K562 (cell line): Measurements from ENCODE around the gene CD320. TPM values are rescaled to one million over a fixed set of nuclear protein-coding genes. Genes with fewer than 3 reads are reported as not detected.
A peak's percentile ranks its signal among the peaks of the same experiment; 100 is the strongest.

Experiments used
- ATAC-seq: fragments of 200-7000 bp; cut with Tn5 transposase; 3 replicates; pipeline ENCODE4 v1.9.1; 2020; ENCODE audit warnings: moderate library complexity
- BruUV-seq: library from RNA; stranded (reverse); fragments of 400-500 nt; replicated peaks from 2 replicates; lab custom pipeline; 2021; lab: Mats Ljungman, UMichigan
- CTCF ChIA-PET: fragments of 300-600 bp; formaldehyde crosslinking; extraction: SDS; loops from one replicate; lab custom pipeline; 2021; ENCODE audit warnings: low intra/inter-chr PET ratio; lab: Yijun Ruan, JAX
- POLR2A ChIA-PET: fragments of 300-600, 350-650 bp; sonication (Branson Sonifier 250); formaldehyde crosslinking; extraction: SDS; loops from one replicate; lab custom pipeline; 2021; ENCODE audit warnings: antibody characterized with exemption, inconsistent platforms; lab: Yijun Ruan, JAX
- DNase-seq, 4 experiments: peaks; one replicate each; pipeline versions ENCODE4 v3.0.0 to v3.0.0-alpha.2; 2011 to 2018; ENCODE audit warnings: low spot score in 3 of 4, mixed read lengths in 3 of 4; ENCODE audit errors: extremely low read depth in 1 of 4
- FAIRE-seq: peaks from 2 replicates; lab custom pipeline; 2011; peaks lifted over from hg19 to GRCh38; lab: Jason Lieb, UNC
- H2AFZ ChIP-seq: 2 replicates; pipeline ENCODE4 v1.6.0; 2011; ENCODE audit warnings: low read depth, low read length, control low read depth, inconsistent platforms
- H3K27ac ChIP-seq: fragments of 200-600 bp; 3 replicates; pipeline ENCODE4 v1.8.0; 2011; ENCODE audit warnings: low read depth, mild to moderate bottlenecking, control low read depth, inconsistent platforms, low read length, moderate library complexity, mixed read lengths; ENCODE audit errors: extremely low read depth
- H3K27me3 ChIP-seq, 2 experiments: fragments of 300-600 bp in 1 of 2; 2 replicates in 1 of 2; 3 replicates in 1 of 2; pipeline versions ENCODE4 v1.6.0 to v1.8.0; 2011; ENCODE audit warnings: inconsistent platforms in 2 of 2, low read length in 2 of 2, mild to moderate bottlenecking in 1 of 2, mixed read lengths in 1 of 2, moderate library complexity in 1 of 2; ENCODE audit not compliant: control insufficient read depth in 2 of 2, insufficient read depth in 2 of 2
- H3K36me3 ChIP-seq: fragments of 300-600 bp; 3 replicates; pipeline ENCODE4 v1.8.0; 2011; ENCODE audit warnings: mild to moderate bottlenecking, low read length, inconsistent platforms; ENCODE audit not compliant: control insufficient read depth, insufficient read depth
- H3K4me1 ChIP-seq, 2 experiments: fragments of 200-600 bp in 1 of 2; replicated peaks in 1 of 2; 2 replicates in 1 of 2; 3 replicates in 1 of 2; pipeline versions ENCODE4 v1.5.1 to v1.8.0; 2011; ENCODE audit warnings: inconsistent platforms in 2 of 2, low read length in 2 of 2, mild to moderate bottlenecking in 1 of 2, mixed read lengths in 1 of 2, moderate library complexity in 1 of 2; ENCODE audit not compliant: control insufficient read depth in 2 of 2, insufficient read depth in 2 of 2
- H3K4me2 ChIP-seq: 2 replicates; pipeline ENCODE4 v1.6.1; 2011; ENCODE audit warnings: low read length, control low read depth, inconsistent platforms, mixed read lengths; ENCODE audit not compliant: insufficient read depth
- H3K4me3 ChIP-seq: fragments of 200-600 bp; sonication (generic), shearing (Covaris generic); 2 replicates; pipeline ENCODE4 v1.5.1; 2016; ENCODE audit warnings: control low read depth, inconsistent platforms
- H3K79me2 ChIP-seq: fragments of 200-600 bp; 3 replicates; pipeline ENCODE4 v1.8.0; 2011; ENCODE audit warnings: low read length, inconsistent platforms; ENCODE audit not compliant: control insufficient read depth, insufficient read depth
- H3K9ac ChIP-seq, 2 experiments: 2 replicates each; pipeline versions ENCODE4 v1.6.0 to v1.6.1; 2011; ENCODE audit warnings: low read depth in 2 of 2, low read length in 2 of 2, control low read depth in 1 of 2, inconsistent platforms in 1 of 2, mild to moderate bottlenecking in 1 of 2, mixed read lengths in 1 of 2; ENCODE audit not compliant: insufficient read depth in 1 of 2
- H3K9me1 ChIP-seq: one replicate; pipeline ENCODE4 v1.6.0; 2011; ENCODE audit warnings: inconsistent platforms, mild to moderate bottlenecking, low read length, moderate library complexity; ENCODE audit not compliant: control insufficient read depth, insufficient read depth
- H3K9me3 ChIP-seq: replicated peaks from 2 replicates; pipeline ENCODE4 v1.5.1; 2011; ENCODE audit warnings: low read depth, low read length, inconsistent platforms; ENCODE audit not compliant: control insufficient read depth, insufficient read depth
- H4K20me1 ChIP-seq: replicated peaks from 2 replicates; pipeline ENCODE4 v1.6.1; 2011; ENCODE audit warnings: low read length, inconsistent platforms, mixed read lengths; ENCODE audit not compliant: control insufficient read depth, insufficient read depth
- CBFB ChIP-seq: sonication (generic); formaldehyde crosslinking; IDR thresholded peaks from 2 replicates; pipeline ENCODE4 v1.4.0; 2020; ENCODE audit warnings: mild to moderate bottlenecking, missing genetic modification reagents
- FOXK1 ChIP-seq: sonication (generic); formaldehyde crosslinking; IDR thresholded peaks from 2 replicates; pipeline ENCODE4 v1.8.0; 2022; ENCODE audit warnings: missing genetic modification reagents, mild to moderate bottlenecking, borderline replicate concordance
- POLR3A ChIP-seq: IDR thresholded peaks from 2 replicates; pipeline ENCODE4 v1.6.1; 2011; ENCODE audit warnings: borderline replicate concordance, mild to moderate bottlenecking, moderate library complexity; ENCODE audit not compliant: insufficient read length, insufficient read depth; ENCODE audit errors: extremely low read depth
- TEAD2 ChIP-seq: fragments of 450-650 bp; IDR thresholded peaks from 2 replicates; pipeline ENCODE4 v1.6.1; 2016; ENCODE audit warnings: missing genetic modification characterization, control low read depth, missing compliant biosample characterization
- ZKSCAN1 ChIP-seq: fragments of 150-350 bp; IDR thresholded peaks from 2 replicates; pipeline ENCODE4 v1.6.1; 2016; ENCODE audit warnings: low read depth, low read length
- WGBS: fragments of 100-300 bp; shearing (Covaris generic); methylation state at CpG from one replicate; pipeline ENCODE4 v1.1.6; 2016; ENCODE audit warnings: low coverage, mixed read lengths; ENCODE audit not compliant: insufficient coverage; ENCODE audit errors: missing lambda C conversion rate; 5-methylcytosine and 5-hydroxymethylcytosine counted together
- in situ Hi-C: fragments of 300-500 bp; cut with MboI; formaldehyde crosslinking; loops from 4 replicates; pipeline ENCODE4 v1.15.0; 2018; ENCODE audit warnings: inconsistent platforms, mixed read lengths
- intact Hi-C: fragments of 100-400 bp; cut with micrococcal nuclease; formaldehyde crosslinking; loops from 2 replicates; pipeline ENCODE4 v1.14.2; 2022
- polyA plus RNA-seq, 8 experiments: library from polyadenylated mRNA; depleted of rRNA in 4 of 8; stranded (reverse) in 5 of 8; unstranded in 3 of 8; fragments of >200 nt; fragmentation: Nextera tagmentation in 2 of 8; fragmentation: Illumina TruSeq in 1 of 8; extraction: Ambion mirVana in 2 of 8; extraction: Trizol in 1 of 8; gene quantifications; 2 replicates each; pipeline versions ENCODE4 v1.2.1 to v1.2.3, GENCODE V29; 2011 to 2014; ENCODE audit warnings: inconsistent platforms in 1 of 8, missing spikeins in 1 of 8
- total RNA-seq, 7 experiments: library from RNA; depleted of rRNA in 6 of 7; stranded (reverse); fragments of >200 nt in 6 of 7; fragmentation: Illumina TruSeq in 2 of 7; extraction: Trizol in 2 of 7; gene quantifications; 2 replicates each; pipeline versions ENCODE4 v1.2.1 to v1.2.3, GENCODE V29; 2011 to 2021; ENCODE audit warnings: low replicate concordance in 1 of 7
- TF ChIP-seq, protein P1 (sequence below), 2 experiments: fragments of 450-650 bp; formaldehyde crosslinking in 1 of 2; IDR thresholded peaks; 2 replicates each; pipeline versions ENCODE4 v1.4.0 to v1.6.1; 2014 to 2020; ENCODE audit warnings: mild to moderate bottlenecking in 2 of 2, borderline replicate concordance in 1 of 2, low read depth in 1 of 2
- TF ChIP-seq, protein P2 (sequence below): sonication (generic); formaldehyde crosslinking; IDR thresholded peaks from 2 replicates; pipeline ENCODE4 v1.8.1; 2023; ENCODE audit warnings: mild to moderate bottlenecking, missing genetic modification reagents

CD320 gene
- total and polyA plus RNA-seq, 9 of the 15 experiments (the other 6 are each of a cell fraction or from before 2014, with no cell fraction given), result 0.45 to 94.5 (median 34.4) TPM

DNA sequence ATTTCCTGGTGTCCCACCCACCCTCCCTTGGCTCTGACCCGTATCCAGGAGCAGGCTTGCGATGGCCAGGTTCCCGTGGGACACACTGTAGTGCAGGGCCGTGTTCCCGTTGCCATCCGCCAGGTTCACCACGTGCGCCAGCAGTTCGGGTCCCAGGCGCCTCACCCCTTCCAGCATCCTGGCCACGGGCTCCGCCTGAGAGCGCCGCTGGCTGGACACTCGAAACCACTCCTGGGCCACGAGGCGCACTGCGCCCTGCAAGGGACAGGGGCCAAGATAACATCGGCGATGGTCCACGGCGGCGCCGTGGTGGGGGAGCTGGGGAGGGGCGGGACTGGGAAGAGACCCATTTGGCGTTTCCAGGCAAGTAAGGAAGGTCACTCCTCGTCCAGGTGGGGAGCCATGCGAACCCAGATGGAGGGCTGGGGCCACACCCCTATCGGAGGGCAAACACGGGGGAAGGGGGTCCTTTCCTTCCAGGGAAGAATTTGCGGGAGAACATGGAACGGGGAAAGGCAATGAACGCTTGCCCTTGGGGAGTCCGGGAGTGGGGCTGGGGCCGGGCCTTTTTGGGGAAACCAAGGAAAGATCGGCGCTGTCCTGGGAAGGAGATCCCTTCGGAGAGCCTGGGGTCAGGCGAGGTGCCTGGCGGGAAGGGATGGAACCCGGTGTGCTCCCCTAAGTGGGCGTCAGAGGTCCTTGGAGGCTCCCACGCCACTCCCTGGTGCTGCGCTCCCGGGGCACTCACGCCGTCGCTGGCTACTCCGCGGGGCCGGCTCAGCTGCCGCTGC is 25.0 kb upstream of the CD320 start:
- no peak overlapping the region for H2AFZ ChIP-seq
- peaks cover 13 to 33% of the 10 kb centered on the region in 2 experiments; a peak in 4 of 5 replicates for H3K27me3 ChIP-seq
- H3K4me1 ChIP-seq, result peaks cover 0 to 34% of the 10 kb centered on the region in 2 experiments; a peak in 3 of 5 replicates
- BruUV-seq, result no TSS peak
- H3K9me1 ChIP-seq, result no peaks in the 10 kb centered on the region
- H3K79me2 ChIP-seq, result no peaks in the 10 kb centered on the region
- in situ Hi-C loops, result no loop called here
- no peaks in the 10 kb centered on the region for H3K9me3 ChIP-seq
- TF ChIP-seq FOXK1 (no peak), ZKSCAN1 (no peak), POLR3A (no peak), TEAD2 (tag) (no peak), CBFB (CRISPR knock-in tag) (no peak)
- TF ChIP-seq, protein P1, sequence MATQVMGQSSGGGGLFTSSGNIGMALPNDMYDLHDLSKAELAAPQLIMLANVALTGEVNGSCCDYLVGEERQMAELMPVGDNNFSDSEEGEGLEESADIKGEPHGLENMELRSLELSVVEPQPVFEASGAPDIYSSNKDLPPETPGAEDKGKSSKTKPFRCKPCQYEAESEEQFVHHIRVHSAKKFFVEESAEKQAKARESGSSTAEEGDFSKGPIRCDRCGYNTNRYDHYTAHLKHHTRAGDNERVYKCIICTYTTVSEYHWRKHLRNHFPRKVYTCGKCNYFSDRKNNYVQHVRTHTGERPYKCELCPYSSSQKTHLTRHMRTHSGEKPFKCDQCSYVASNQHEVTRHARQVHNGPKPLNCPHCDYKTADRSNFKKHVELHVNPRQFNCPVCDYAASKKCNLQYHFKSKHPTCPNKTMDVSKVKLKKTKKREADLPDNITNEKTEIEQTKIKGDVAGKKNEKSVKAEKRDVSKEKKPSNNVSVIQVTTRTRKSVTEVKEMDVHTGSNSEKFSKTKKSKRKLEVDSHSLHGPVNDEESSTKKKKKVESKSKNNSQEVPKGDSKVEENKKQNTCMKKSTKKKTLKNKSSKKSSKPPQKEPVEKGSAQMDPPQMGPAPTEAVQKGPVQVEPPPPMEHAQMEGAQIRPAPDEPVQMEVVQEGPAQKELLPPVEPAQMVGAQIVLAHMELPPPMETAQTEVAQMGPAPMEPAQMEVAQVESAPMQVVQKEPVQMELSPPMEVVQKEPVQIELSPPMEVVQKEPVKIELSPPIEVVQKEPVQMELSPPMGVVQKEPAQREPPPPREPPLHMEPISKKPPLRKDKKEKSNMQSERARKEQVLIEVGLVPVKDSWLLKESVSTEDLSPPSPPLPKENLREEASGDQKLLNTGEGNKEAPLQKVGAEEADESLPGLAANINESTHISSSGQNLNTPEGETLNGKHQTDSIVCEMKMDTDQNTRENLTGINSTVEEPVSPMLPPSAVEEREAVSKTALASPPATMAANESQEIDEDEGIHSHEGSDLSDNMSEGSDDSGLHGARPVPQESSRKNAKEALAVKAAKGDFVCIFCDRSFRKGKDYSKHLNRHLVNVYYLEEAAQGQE (IDR thresholded peaks at IDR 0.05; ENCODE audit: borderline replicate concordance), result no peak
- TF ChIP-seq, protein P1 (CRISPR knock-in tag; IDR thresholded peaks at IDR 0.05; ENCODE audit: low read depth), result no peak
- TF ChIP-seq, protein P2, sequence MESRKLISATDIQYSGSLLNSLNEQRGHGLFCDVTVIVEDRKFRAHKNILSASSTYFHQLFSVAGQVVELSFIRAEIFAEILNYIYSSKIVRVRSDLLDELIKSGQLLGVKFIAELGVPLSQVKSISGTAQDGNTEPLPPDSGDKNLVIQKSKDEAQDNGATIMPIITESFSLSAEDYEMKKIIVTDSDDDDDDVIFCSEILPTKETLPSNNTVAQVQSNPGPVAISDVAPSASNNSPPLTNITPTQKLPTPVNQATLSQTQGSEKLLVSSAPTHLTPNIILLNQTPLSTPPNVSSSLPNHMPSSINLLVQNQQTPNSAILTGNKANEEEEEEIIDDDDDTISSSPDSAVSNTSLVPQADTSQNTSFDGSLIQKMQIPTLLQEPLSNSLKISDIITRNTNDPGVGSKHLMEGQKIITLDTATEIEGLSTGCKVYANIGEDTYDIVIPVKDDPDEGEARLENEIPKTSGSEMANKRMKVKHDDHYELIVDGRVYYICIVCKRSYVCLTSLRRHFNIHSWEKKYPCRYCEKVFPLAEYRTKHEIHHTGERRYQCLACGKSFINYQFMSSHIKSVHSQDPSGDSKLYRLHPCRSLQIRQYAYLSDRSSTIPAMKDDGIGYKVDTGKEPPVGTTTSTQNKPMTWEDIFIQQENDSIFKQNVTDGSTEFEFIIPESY (CRISPR knock-in tag), result peak; percentile 37; the same call in 1 of the 2 replicates
- ChIA-PET CTCF (no interaction called here), POLR2A (interaction anchor here (0.6 to 3.8 kb wide), 4 partner anchors 10 to 53 kb away, joined by 3 to 34 read pairs (median 8); no protein-coding TSS in a partner anchor)
- H4K20me1 ChIP-seq, result no peaks in the 10 kb centered on the region
- 31% methylated on average over 33 of the region's 52 CpGs for WGBS
- no peak overlapping the region for H3K4me2 ChIP-seq
- H3K4me3 ChIP-seq, result no peak overlapping the region
- FAIRE-seq (no peak), ATAC-seq (no peak), DNase-seq (peak in 1 of 4 experiments; percentile 22)
- no peaks in the 10 kb centered on the region for H3K36me3 ChIP-seq
- intact Hi-C loops, result no loop called here
- H3K27ac ChIP-seq, result no peak overlapping the region
- H3K9ac ChIP-seq, result no peak overlapping the region; a peak in 1 of 4 replicates
